Measurements from ENCODE around the gene TAOK3.
"Not testable (repeated sequence)": the region's sequence is repeated elsewhere in the genome, so short reads cannot be mapped to it uniquely, and the experiment has no call there.

Gene TAOK3

DNA sequence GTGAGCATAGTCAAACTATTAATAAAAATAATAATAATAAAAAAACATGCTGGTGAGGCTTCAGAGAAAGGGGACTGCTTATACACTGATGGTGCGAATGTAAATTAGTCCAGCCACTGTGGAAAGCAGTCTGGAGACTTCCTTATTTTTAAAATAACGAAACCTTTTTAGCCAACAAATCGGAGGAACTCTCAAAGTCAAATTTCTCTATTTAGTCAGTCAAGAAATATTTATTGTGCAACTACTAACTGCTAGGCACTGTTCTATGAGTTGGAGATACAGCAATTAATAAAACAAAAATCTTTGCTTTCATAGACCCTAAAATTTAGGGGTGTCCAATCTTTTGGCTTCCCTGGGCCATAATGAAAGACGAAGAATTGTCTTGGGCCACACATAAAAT is 10.8 kb downstream of the TAOK3 start:
- Histone ChIP-seq H3K9me3 (ENCODE audit: low read length) (no peaks in the 10 kb centered on the region), H2AFZ (ENCODE audit: low read depth, low read length) (no peak overlapping the region), H3K36me3 (ENCODE audit: insufficient read depth, low read length) (no peaks in the 10 kb centered on the region), H3K4me1 (ENCODE audit: insufficient read depth, low read length) (no peaks in the 10 kb centered on the region), H3K4me3 (ENCODE audit: low read length) (no peak overlapping the region), H3K27me3 (ENCODE audit: insufficient read depth, low read length) (no peaks in the 10 kb centered on the region)

DNA sequence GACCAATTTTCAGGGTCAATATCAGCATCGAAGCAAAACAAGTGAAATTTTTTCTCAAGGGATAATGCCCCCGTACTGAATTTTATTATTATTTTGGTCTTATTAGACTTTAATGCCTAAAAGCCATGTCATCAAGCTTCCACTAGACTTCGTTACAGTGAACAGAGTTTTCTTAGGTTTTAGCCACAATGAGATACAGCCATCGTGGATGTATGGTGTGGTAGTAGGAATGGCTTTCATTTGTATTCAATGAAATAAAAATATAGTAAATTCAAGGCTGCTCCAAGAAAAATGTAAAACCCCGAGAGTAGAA is 11.7 kb downstream of the TAOK3 start:
- Histone ChIP-seq H3K36me3 (ENCODE audit: insufficient read depth, low read length) (no peaks in the 10 kb centered on the region), H3K4me3 (ENCODE audit: low read length) (no peak overlapping the region), H2AFZ (ENCODE audit: low read depth, low read length) (no peak overlapping the region), H3K27me3 (ENCODE audit: insufficient read depth, low read length) (no peaks in the 10 kb centered on the region), H3K9me3 (ENCODE audit: low read length) (no peaks in the 10 kb centered on the region), H3K4me1 (ENCODE audit: insufficient read depth, low read length) (no peaks in the 10 kb centered on the region)

DNA sequence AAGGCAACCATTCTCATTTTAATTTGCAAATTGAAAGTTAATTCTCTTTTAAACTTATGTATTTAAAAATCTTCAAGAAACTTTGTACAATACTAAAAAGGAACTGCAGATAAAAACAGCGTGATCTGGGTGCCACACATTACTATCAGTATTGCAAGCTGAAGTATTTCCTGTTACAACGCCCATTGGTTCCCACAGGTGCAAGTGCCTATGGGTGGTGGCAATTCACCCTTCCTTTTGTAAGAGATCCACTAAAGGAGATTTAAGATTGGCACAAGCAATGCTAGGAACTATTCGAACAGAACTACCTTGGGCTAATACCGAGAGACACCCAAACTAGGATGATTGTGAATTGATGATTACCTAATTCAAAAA is 13.2 kb downstream of the TAOK3 start:
- no peaks in the 10 kb centered on the region for H3K4me1 ChIP-seq (ENCODE audit: insufficient read depth, low read length)

DNA sequence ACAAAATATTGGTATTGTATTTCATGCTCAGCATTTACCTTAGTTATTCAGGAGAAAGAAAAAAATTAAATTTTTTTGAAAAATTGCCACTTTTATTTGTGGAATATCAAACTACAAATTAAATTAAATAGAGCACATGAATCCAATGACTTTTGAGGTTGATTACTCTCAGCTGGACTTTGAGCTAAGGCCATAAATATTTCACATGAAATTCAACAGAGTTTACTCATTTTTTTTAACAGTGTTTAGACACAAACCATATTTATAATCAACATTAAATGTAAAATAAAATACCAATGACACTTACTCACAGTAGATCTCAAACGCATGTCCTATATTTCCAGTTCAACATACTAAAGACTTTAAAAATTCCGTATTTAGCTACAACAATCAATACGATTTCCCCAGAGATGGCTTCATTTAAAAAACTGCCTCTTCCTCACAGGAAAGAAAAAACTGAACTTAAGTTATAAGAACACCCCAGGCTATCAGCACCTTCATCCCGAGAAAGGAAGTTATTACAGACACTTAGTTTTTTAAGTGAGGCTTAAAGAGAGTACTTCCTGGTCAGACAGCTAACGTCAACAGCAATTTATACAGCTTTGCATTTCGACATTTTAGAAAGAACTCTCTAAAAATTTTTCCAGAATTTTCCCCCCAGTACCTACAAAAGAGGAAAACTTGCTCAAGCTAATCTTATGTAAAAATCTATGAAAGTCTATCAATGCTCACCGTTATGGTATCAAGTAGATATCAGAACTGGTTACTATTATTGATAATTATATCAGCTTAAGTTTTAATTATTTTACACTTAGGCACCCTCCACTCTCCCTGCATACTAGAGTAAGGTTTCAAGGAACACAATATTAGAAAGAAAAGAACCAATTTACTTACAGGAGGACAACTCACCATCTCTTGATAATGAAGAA is 13.8 kb downstream of the TAOK3 start:
- Histone ChIP-seq H3K36me3 (ENCODE audit: insufficient read depth, low read length) (no peaks in the 10 kb centered on the region), H3K4me1 (ENCODE audit: insufficient read depth, low read length) (no peaks in the 10 kb centered on the region), H3K27me3 (ENCODE audit: insufficient read depth, low read length) (no peaks in the 10 kb centered on the region), H3K4me3 (ENCODE audit: low read length) (no peak overlapping the region), H3K9me3 (ENCODE audit: low read length) (peaks cover 2% of the 10 kb centered on the region), H2AFZ (ENCODE audit: low read depth, low read length) (no peak overlapping the region)

More for the DNA sequence above, 13.2 kb downstream of the TAOK3 start:
- Histone ChIP-seq H3K4me3 (ENCODE audit: low read length) (no peak overlapping the region), H3K27me3 (ENCODE audit: insufficient read depth, low read length) (no peaks in the 10 kb centered on the region), H3K9me3 (ENCODE audit: low read length) (no peaks in the 10 kb centered on the region), H3K36me3 (ENCODE audit: insufficient read depth, low read length) (no peaks in the 10 kb centered on the region), H2AFZ (ENCODE audit: low read depth, low read length) (no peak overlapping the region)

DNA sequence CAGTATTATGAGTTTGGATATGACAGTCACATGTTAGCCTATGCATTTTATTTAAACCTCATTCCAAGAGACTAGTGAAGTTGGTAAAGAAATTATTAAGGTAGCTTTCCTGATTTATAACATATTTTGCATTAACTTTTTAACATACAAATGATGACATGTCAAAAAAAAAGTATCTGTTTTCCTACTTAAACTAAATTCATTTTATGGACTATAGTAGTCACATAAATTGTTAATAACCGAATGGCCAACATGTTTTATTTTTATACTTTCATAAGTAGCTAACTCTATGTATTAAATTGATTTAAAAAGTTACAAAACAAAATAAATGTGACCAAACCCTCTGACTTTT is 14.7 kb downstream of the TAOK3 start:
- Histone ChIP-seq H3K4me3 (ENCODE audit: low read length) (no peak overlapping the region), H3K36me3 (ENCODE audit: insufficient read depth, low read length) (no peaks in the 10 kb centered on the region), H3K9me3 (ENCODE audit: low read length) (peaks cover 2% of the 10 kb centered on the region), H3K27me3 (ENCODE audit: insufficient read depth, low read length) (no peaks in the 10 kb centered on the region), H3K4me1 (ENCODE audit: insufficient read depth, low read length) (no peaks in the 10 kb centered on the region), H2AFZ (ENCODE audit: low read depth, low read length) (no peak overlapping the region)

DNA sequence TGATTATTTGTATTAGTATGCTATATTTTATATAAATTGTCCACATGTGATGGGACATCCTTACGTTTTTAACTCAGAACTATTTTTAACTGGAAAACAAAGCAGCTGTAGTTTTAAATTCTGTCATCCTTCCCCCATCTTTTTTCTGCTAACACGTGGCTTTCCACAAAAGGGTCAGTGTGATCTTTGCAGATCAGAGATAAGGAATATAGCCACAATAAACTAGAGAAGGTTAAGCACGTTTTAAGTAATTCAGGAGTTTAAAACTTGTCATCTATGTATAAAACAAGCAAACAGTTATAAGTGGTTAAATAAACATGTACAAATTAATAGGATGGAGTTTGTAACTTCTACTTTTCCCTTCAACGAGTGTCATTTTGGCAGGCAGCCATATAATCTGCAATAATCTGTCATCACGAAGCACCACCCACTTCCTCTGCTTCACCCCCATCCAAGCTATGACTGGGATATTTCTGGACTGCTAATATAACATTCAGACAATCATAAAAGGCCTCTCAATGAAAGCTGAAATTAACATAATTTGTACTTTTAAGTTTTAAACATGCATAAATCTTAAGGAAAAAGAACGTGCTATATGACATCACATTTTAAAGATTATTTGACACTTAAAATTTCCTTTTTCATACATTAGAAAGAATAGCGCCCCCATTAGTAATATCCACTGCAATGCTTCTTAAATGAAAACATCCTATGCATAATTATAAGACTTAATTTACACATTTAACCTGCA is 15.3 kb downstream of the TAOK3 start:
- peak overlapping the region; percentile 26 for H2AFZ ChIP-seq (ENCODE audit: low read depth, low read length)
- no peak overlapping the region for H3K4me3 ChIP-seq (ENCODE audit: low read length)
- peaks cover 2% of the 10 kb centered on the region for H3K9me3 ChIP-seq (ENCODE audit: low read length)
- H3K4me1 ChIP-seq (ENCODE audit: insufficient read depth, low read length), result no peaks in the 10 kb centered on the region
- H3K36me3 ChIP-seq (ENCODE audit: insufficient read depth, low read length), result no peaks in the 10 kb centered on the region
- no peaks in the 10 kb centered on the region for H3K27me3 ChIP-seq (ENCODE audit: insufficient read depth, low read length)

DNA sequence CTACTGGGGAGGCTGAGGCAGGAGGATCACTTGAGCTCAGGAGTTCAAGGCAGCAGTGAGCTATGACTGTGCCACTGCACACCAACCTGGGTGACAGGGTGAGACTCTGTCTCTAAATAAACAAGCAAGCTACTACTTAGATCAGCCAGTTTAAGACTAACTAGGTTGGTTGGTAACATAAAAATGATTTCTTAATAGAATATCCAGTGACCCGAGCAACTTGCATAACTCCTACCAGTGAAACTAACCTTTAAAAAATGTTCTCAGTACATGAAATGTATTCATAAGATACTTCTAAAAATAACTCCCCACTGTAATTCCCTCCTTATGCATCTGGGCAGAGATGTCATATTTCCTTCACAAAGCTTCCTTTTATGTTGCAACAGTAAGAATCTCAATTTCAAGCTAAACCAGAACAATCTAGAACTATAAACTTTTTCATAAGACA is 15.9 kb downstream of the TAOK3 start:
- H3K4me3 ChIP-seq (ENCODE audit: low read length), result no peak overlapping the region
- no peaks in the 10 kb centered on the region for H3K36me3 ChIP-seq (ENCODE audit: insufficient read depth, low read length)
- no peaks in the 10 kb centered on the region for H3K27me3 ChIP-seq (ENCODE audit: insufficient read depth, low read length)
- H3K4me1 ChIP-seq (ENCODE audit: insufficient read depth, low read length), result no peaks in the 10 kb centered on the region
- peak overlapping the region; percentile 26 for H2AFZ ChIP-seq (ENCODE audit: low read depth, low read length)
- peaks cover 2% of the 10 kb centered on the region for H3K9me3 ChIP-seq (ENCODE audit: low read length)

DNA sequence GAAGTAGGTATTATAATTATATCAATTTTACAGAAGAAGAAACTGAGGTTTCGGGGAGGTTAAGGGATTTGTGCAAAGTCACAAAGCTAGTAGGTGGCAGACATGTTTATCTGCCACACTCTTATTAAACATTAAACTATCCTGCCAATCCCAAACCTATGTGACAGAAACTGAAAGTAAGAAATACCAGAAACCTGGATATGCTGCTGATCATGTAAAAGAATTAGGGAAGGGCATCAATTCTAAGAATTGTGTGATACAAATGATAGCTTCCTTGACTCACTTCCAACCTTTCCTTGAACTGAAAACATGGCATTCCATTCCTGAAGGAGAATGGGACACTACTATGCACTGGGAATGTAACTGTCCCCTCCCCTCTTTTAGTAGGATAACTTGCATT is 16.9 kb downstream of the TAOK3 start:
- H3K4me3 ChIP-seq (ENCODE audit: low read length), result no peak overlapping the region
- peaks cover 2% of the 10 kb centered on the region for H3K9me3 ChIP-seq (ENCODE audit: low read length)
- no peak overlapping the region for H2AFZ ChIP-seq (ENCODE audit: low read depth, low read length)
- no peaks in the 10 kb centered on the region for H3K4me1 ChIP-seq (ENCODE audit: insufficient read depth, low read length)
- no peaks in the 10 kb centered on the region for H3K27me3 ChIP-seq (ENCODE audit: insufficient read depth, low read length)
- H3K36me3 ChIP-seq (ENCODE audit: insufficient read depth, low read length), result no peaks in the 10 kb centered on the region

DNA sequence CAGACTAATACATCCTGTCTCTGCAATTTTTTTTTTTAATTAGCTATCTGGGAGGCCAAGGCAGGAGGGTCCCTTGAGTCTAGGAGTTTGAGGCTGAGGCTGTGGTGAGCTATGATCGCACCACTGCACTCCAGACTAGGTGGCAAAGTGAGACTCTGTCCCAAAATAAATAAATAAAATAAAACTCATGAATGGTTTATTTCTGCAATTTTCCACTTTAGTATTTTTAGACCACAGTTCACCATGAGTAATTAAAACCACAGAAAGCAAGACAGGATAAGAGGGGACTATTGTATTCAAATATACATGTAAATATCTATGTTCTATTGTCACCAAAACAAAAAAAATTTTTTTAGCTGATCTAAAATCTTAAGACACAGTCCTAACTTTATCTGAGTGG is 17.8 kb downstream of the TAOK3 start:
- Histone ChIP-seq H3K4me3 (ENCODE audit: low read length) (no peak overlapping the region), H3K27me3 (ENCODE audit: insufficient read depth, low read length) (no peaks in the 10 kb centered on the region), H3K4me1 (ENCODE audit: insufficient read depth, low read length) (no peaks in the 10 kb centered on the region), H3K36me3 (ENCODE audit: insufficient read depth, low read length) (no peaks in the 10 kb centered on the region), H2AFZ (ENCODE audit: low read depth, low read length) (no peak overlapping the region), H3K9me3 (ENCODE audit: low read length) (peaks cover 2% of the 10 kb centered on the region)

DNA sequence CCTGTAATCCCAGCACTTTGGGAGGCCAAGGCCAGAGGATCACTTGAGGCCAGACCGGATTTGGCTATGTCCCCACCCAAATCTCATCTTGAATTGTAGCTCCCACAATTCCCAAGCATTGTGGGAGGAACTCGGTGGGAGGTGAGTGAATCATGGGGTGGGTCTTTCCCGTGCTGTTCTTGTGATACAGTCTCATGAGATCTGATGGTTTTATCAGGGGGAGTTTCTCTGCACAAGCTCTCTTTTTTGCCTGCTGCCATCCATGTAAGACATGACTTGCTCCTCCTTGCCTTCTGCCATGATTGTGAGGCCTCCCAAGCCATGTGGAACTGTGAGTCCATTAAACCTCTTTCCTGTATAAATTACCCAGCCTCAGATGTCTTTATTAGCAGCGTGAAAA is 18.2 kb downstream of the TAOK3 start:
- not testable (repeated sequence) for H3K4me1 ChIP-seq (ENCODE audit: insufficient read depth, low read length); H3K27me3 ChIP-seq (ENCODE audit: insufficient read depth, low read length); H2AFZ ChIP-seq (ENCODE audit: low read depth, low read length); H3K9me3 ChIP-seq (ENCODE audit: low read length); H3K4me3 ChIP-seq (ENCODE audit: low read length); H3K36me3 ChIP-seq (ENCODE audit: insufficient read depth, low read length)

DNA sequence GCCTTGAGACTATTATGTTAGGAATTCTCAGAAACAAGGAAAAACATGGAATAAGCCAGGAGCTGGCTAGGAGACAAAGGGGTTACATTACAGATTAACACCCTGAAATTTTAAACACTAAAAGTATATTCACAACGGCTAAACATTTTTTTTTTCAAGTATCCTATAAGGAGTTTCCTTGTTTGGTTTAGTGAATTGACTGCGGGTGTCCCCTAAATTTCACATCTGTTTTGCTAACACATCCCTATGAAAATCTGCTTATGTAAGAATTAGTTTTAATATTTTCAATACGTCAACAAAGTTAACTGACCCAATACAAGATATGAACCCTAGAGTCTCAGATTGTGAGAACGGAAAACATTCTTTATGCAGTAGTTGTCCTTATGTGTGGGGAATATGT is 19.0 kb downstream of the TAOK3 start:
- Histone ChIP-seq H3K27me3 (ENCODE audit: insufficient read depth, low read length) (no peaks in the 10 kb centered on the region), H3K36me3 (ENCODE audit: insufficient read depth, low read length) (no peaks in the 10 kb centered on the region), H2AFZ (ENCODE audit: low read depth, low read length) (no peak overlapping the region), H3K4me1 (ENCODE audit: insufficient read depth, low read length) (no peaks in the 10 kb centered on the region), H3K4me3 (ENCODE audit: low read length) (no peak overlapping the region), H3K9me3 (ENCODE audit: low read length) (peaks cover 2% of the 10 kb centered on the region)

DNA sequence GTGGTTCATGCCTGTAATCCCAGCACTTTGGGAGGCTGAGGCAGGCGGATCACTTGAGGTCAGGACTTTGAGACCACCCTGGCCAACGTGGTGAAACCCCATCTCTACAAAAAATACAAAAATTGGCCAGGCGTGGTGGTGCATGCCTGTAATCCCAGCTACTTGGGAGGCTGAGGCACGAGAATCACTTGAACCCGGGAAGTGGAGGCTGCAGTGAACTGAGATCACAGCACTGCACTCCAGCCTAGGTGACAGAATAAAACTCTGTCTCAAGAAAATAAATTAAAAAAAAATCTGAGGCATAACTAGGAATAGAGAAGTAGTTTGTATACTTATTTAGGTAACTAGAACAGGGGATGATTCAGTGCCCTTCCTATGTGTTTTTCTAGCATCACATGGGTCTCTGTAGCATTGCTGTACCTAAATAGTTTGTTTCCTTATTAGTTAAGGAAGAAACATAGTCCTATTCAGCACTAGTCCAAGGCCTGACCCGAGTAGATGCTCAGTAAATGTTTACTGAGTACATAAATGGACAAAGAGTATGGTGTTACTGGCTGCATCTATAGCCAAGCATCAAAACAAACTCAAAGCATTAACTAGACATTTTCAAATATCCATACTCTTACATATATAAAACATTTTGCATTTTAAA is 21.7 kb downstream of the TAOK3 start:
- H3K4me3 ChIP-seq (ENCODE audit: low read length), result no peak overlapping the region
- no peaks in the 10 kb centered on the region for H3K4me1 ChIP-seq (ENCODE audit: insufficient read depth, low read length)
- H3K9me3 ChIP-seq (ENCODE audit: low read length), result peaks cover 2% of the 10 kb centered on the region
- no peak overlapping the region for H2AFZ ChIP-seq (ENCODE audit: low read depth, low read length)
- no peaks in the 10 kb centered on the region for H3K27me3 ChIP-seq (ENCODE audit: insufficient read depth, low read length)
- no peaks in the 10 kb centered on the region for H3K36me3 ChIP-seq (ENCODE audit: insufficient read depth, low read length)

DNA sequence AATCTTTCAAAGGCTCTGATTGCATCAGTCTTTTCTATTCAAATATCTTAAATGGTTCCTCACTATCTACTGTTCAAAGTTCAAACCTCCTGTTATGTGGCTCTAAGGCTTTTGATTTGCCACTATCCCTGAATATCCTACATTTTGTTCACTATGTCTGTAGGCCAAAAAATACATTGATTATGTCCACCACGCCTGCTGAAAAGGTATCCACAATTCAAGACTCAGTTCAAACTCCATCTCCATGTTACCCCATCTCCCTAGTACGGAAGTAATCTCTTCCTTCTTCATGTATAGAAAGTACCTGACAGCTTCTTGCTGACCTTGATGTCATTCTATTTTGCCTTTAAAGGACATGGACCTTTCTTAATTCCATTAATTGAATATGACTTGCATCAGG is 24.8 kb downstream of the TAOK3 start:
- H2AFZ ChIP-seq (ENCODE audit: low read depth, low read length), result no peak overlapping the region
- H3K9me3 ChIP-seq (ENCODE audit: low read length), result no peaks in the 10 kb centered on the region
- no peak overlapping the region for H3K4me3 ChIP-seq (ENCODE audit: low read length)
- H3K36me3 ChIP-seq (ENCODE audit: insufficient read depth, low read length), result no peaks in the 10 kb centered on the region
- no peaks in the 10 kb centered on the region for H3K27me3 ChIP-seq (ENCODE audit: insufficient read depth, low read length)
- no peaks in the 10 kb centered on the region for H3K4me1 ChIP-seq (ENCODE audit: insufficient read depth, low read length)

Data from neuron (in vitro differentiated cells).